ENCODE data around the gene CASP8AP2.

GRCh38 chr6:89818977-89819335 is 10.7 kb upstream of the CASP8AP2 start:
- no peak for TF ChIP-seq CTCF (IDR thresholded peaks at IDR 0.05)
- TF ChIP-seq POLR2A (IDR thresholded peaks at IDR 0.05) = no peak

Data from lower leg skin (tissue), 3 donors.